HG02884 (cell line): Measurements from ENCODE around the gene SPSB1.

Source experiments
- ATAC-seq: cut with Tn5 transposase; IDR thresholded peaks from one replicate; pipeline ENCODE4 v1.9.1; 2021; ENCODE audit warnings: mild to moderate bottlenecking, moderate library complexity; ENCODE audit not compliant: unreplicated experiment

SPSB1 gene

GRCh38 chr1:9413877-9414213 is 121.2 kb downstream of the SPSB1 start:
- ATAC-seq = no peak

- no peak for ATAC-seq
Measured at GRCh38 chr1:9416506-9416905, 123.8 kb downstream of the SPSB1 start.

- ATAC-seq = no peak
Measured at GRCh38 chr1:9416918-9417500, 124.3 kb downstream of the SPSB1 start.

- no peak for ATAC-seq
Measured at GRCh38 chr1:9417695-9418094, 125.0 kb downstream of the SPSB1 start.

- ATAC-seq = no peak
Measured at GRCh38 chr1:9418851-9419250, 126.2 kb downstream of the SPSB1 start.
